HepG2 (cell line): Measurements from ENCODE around the gene TRPC1. TPM values are rescaled to one million over a fixed set of nuclear protein-coding genes. Genes with fewer than 3 reads are reported as not detected.

ENCODE experiments used
- ATAC-seq: fragments of 200-7000 bp; cut with Tn5 transposase; 3 replicates; pipeline ENCODE4 v1.9.1; 2020; ENCODE audit warnings: mild to moderate bottlenecking, moderate library complexity
- BruUV-seq: library from RNA; stranded (reverse); fragments of 400-500 nt; replicated peaks from 2 replicates; lab custom pipeline; 2021; lab: Mats Ljungman, UMichigan
- CTCF ChIA-PET: fragments of 300-600 bp; formaldehyde crosslinking; extraction: SDS; loops from one replicate; lab custom pipeline; 2021; ENCODE audit warnings: low total read pairs, inconsistent platforms, low intra/inter-chr PET ratio; lab: Yijun Ruan, JAX
- POLR2A ChIA-PET: fragments of 350-600 bp; sonication (Branson Sonifier 250); formaldehyde crosslinking; loops from one replicate; lab custom pipeline; 2020; ENCODE audit warnings: antibody characterized with exemption, inconsistent platforms; lab: Yijun Ruan, JAX
- DNase-seq: peaks from one replicate; pipeline ENCODE4 v3.0.0-alpha.2; 2015; ENCODE audit warnings: low spot score
- FAIRE-seq: peaks from 3 replicates; lab custom pipeline; 2011; peaks lifted over from hg19 to GRCh38; lab: Jason Lieb, UNC
- H2AFZ ChIP-seq: one replicate; pipeline ENCODE4 v1.6.1; 2011; ENCODE audit warnings: low read length, inconsistent platforms
- H3K27ac ChIP-seq: fragments of 300-600 bp; 3 replicates; pipeline ENCODE4 v1.8.0; 2011; ENCODE audit warnings: mixed run types, mild to moderate bottlenecking, mixed read lengths, low read length, inconsistent platforms; ENCODE audit not compliant: insufficient read depth; ENCODE audit errors: extremely low read length
- H3K27me3 ChIP-seq, 2 experiments: fragments of 200-600 bp in 1 of 2; 2 replicates in 1 of 2; 3 replicates in 1 of 2; pipeline versions ENCODE4 v1.6.0 to v1.8.0; 2011; ENCODE audit warnings: low read length in 2 of 2, mild to moderate bottlenecking in 2 of 2, moderate library complexity in 2 of 2, inconsistent platforms in 1 of 2; ENCODE audit not compliant: insufficient read depth in 2 of 2, control insufficient read depth in 1 of 2
- H3K36me3 ChIP-seq, 2 experiments: fragments of 200-600 bp in 1 of 2; replicated peaks in 1 of 2; 2 replicates in 1 of 2; 3 replicates in 1 of 2; pipeline versions ENCODE4 v1.5.1 to v1.8.0; 2011; ENCODE audit warnings: low read length in 2 of 2, inconsistent platforms in 1 of 2; ENCODE audit not compliant: insufficient read depth in 2 of 2, control insufficient read depth in 1 of 2
- H3K4me1 ChIP-seq: 2 replicates; pipeline ENCODE4 v1.5.1; 2012; ENCODE audit warnings: low read length, inconsistent platforms; ENCODE audit not compliant: insufficient read depth
- H3K4me2 ChIP-seq: 2 replicates; pipeline ENCODE4 v1.6.0; 2011; ENCODE audit warnings: low read depth, low read length, inconsistent platforms
- H3K4me3 ChIP-seq, 3 experiments: fragments of 200-600 bp in 1 of 3; sonication (generic), shearing (Covaris generic) in 1 of 3; replicated peaks in 1 of 3; 2 replicates each; pipeline ENCODE4 v1.5.1; 2011 to 2016; ENCODE audit warnings: low read length in 3 of 3, inconsistent platforms in 2 of 3, low read depth in 2 of 3, mild to moderate bottlenecking in 2 of 3, control low read depth in 1 of 3, mixed read lengths in 1 of 3; ENCODE audit not compliant: insufficient read depth in 1 of 3
- H3K79me2 ChIP-seq: one replicate; pipeline ENCODE4 v1.6.1; 2011; ENCODE audit warnings: low read length, inconsistent platforms; ENCODE audit not compliant: insufficient read depth
- H3K9ac ChIP-seq: 2 replicates; pipeline ENCODE4 v1.6.0; 2011; ENCODE audit warnings: mild to moderate bottlenecking, low read depth, low read length, inconsistent platforms; ENCODE audit not compliant: insufficient read depth
- H3K9me3 ChIP-seq: 2 replicates; pipeline ENCODE4 v1.5.1; 2012; ENCODE audit warnings: mild to moderate bottlenecking, low read length
- H4K20me1 ChIP-seq: 2 replicates; pipeline ENCODE4 v1.6.0; 2011; ENCODE audit warnings: inconsistent platforms, mild to moderate bottlenecking, low read length, moderate library complexity; ENCODE audit not compliant: insufficient read depth
- CEBPB ChIP-seq: IDR thresholded peaks from 2 replicates; pipeline ENCODE4 v1.6.1; 2011; ENCODE audit warnings: low read depth, low read length, improper control_type of control experiment, borderline replicate concordance
- HNRNPK ChIP-seq: fragments of 200-400 bp; formaldehyde crosslinking; IDR thresholded peaks from 2 replicates; pipeline ENCODE4 v1.6.1; 2018; ENCODE audit warnings: low read length, low read depth, moderate library complexity, mild to moderate bottlenecking; ENCODE audit not compliant: poor library complexity, severe bottlenecking
- HOXA3 ChIP-seq: sonication (generic); formaldehyde crosslinking; IDR thresholded peaks from 2 replicates; pipeline ENCODE4 v1.5.0; 2020; ENCODE audit warnings: missing genetic modification reagents
- JUN ChIP-seq: sonication (generic); formaldehyde crosslinking; IDR thresholded peaks from 2 replicates; pipeline ENCODE4 v1.4.0; 2020; ENCODE audit warnings: mild to moderate bottlenecking, missing genetic modification reagents
- KLF15 ChIP-seq: sonication (generic); formaldehyde crosslinking; IDR thresholded peaks from 2 replicates; pipeline ENCODE4 v1.8.1; 2023; ENCODE audit warnings: borderline replicate concordance, mild to moderate bottlenecking, inconsistent platforms, missing genetic modification reagents, mixed read lengths
- KMT2B ChIP-seq: IDR thresholded peaks from 2 replicates; pipeline ENCODE4 v1.6.1; 2016; ENCODE audit warnings: missing genetic modification reagents, missing compliant biosample characterization
- RFX1 ChIP-seq: fragments of 450-650 bp; IDR thresholded peaks from 2 replicates; pipeline ENCODE4 v1.6.1; 2017
- RFX3 ChIP-seq: IDR thresholded peaks from 2 replicates; pipeline ENCODE4 v1.6.1; 2016; ENCODE audit warnings: missing biosample characterization, missing genetic modification reagents
- SMYD3 ChIP-seq: sonication (generic); formaldehyde crosslinking; IDR thresholded peaks from 2 replicates; pipeline ENCODE4 v1.8.1; 2023; ENCODE audit warnings: mild to moderate bottlenecking, missing genetic modification reagents
- SRY ChIP-seq: sonication (generic); formaldehyde crosslinking; IDR thresholded peaks from 2 replicates; pipeline ENCODE4 v1.8.0; 2022; ENCODE audit warnings: mild to moderate bottlenecking, missing genetic modification reagents
- ZNF629 ChIP-seq: sonication (generic); formaldehyde crosslinking; conservative IDR thresholded peaks from 2 replicates; pipeline ENCODE4 v1.5.0; 2020; ENCODE audit warnings: missing genetic modification reagents
- WGBS: methylation state at CpG from one replicate; pipeline ENCODE4 v1.1.6; 2017; ENCODE audit warnings: low lambda C conversion rate; 5-methylcytosine and 5-hydroxymethylcytosine counted together
- in situ Hi-C: cut with HindIII; loops from 2 replicates; pipeline ENCODE4 v1.10.0; 2017; ENCODE audit warnings: low pct_unique_long_range_greater_than_20kb; ENCODE audit not compliant: extremely low pct_ligation_motif_present
- intact Hi-C: fragments of 100-400 bp; cut with micrococcal nuclease; formaldehyde crosslinking; loops from one replicate; pipeline ENCODE4 v1.10.0; 2022; ENCODE audit not compliant: unreplicated experiment
- polyA plus RNA-seq, 8 experiments: library from polyadenylated mRNA; depleted of rRNA in 3 of 8; stranded (reverse) in 7 of 8; unstranded in 1 of 8; fragments of >200 nt; fragmentation: Illumina TruSeq in 4 of 8; extraction: Trizol in 4 of 8; gene quantifications; 2 replicates each; pipeline versions ENCODE4 v1.2.1 to v1.2.3, GENCODE V29; 2011 to 2016; ENCODE audit warnings: low read depth in 4 of 8, missing spikeins in 1 of 8, mixed read lengths in 1 of 8; ENCODE audit not compliant: insufficient read depth in 1 of 8
- total RNA-seq, 5 experiments: library from RNA; depleted of rRNA; stranded (reverse); fragments of >200 nt; fragmentation: Illumina TruSeq; extraction: Trizol; gene quantifications; 2 replicates each; pipeline ENCODE4 v1.2.3, GENCODE V29; 2016; ENCODE audit warnings: low read depth in 1 of 5
- TF ChIP-seq, protein P1 (sequence below): sonication (generic); formaldehyde crosslinking; IDR thresholded peaks from 2 replicates; pipeline ENCODE4 v1.9.0; 2021; ENCODE audit warnings: missing genetic modification reagents, mild to moderate bottlenecking, borderline replicate concordance
- TF ChIP-seq, protein P2 (sequence below): sonication (generic); formaldehyde crosslinking; IDR thresholded peaks from 2 replicates; pipeline ENCODE4 v1.4.0; 2020; ENCODE audit warnings: mild to moderate bottlenecking, low read depth, missing genetic modification reagents
- TF ChIP-seq, protein P3 (sequence below): sonication (generic); formaldehyde crosslinking; IDR thresholded peaks from 2 replicates; pipeline ENCODE4 v1.4.0; 2020; ENCODE audit warnings: missing genetic modification reagents, mild to moderate bottlenecking, borderline replicate concordance

TRPC1 gene
- total and polyA plus RNA-seq, 2 of the 13 experiments (the other 11 are each of a cell fraction or from before 2014, with no cell fraction given) = 10.8 to 13.1 TPM

DNA sequence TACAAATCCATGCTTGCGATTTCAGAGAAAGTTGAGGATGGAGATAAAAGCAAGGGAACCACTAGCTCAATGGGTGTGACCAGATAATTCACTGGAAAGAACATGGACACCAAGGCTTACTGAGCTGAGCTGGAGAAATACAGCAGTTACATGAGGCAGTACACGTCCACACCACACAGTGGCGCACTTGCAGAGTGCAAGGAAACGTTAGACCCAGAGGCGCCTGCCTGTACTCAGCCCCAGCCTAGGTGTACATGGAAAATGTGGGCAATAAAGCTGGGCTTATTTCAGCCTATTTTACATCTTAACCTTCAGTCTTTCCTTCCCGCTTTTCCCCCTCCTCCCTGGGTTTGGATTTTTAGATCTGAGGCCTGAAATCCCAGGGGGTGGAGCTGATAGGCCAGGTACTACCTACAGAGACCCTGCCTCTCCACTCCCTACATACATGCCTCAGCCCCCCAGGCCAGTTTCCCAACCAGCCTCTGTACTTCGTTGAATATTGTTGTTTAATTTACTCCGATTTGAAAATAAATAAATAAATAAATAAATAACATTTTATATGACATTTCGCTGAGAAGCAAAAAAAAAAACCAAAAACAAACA, 105.0 kb downstream of the TRPC1 start (continued):
- no peak for TF ChIP-seq ZNF629 (CRISPR knock-in tag)
- no peak for TF ChIP-seq KLF15 (CRISPR knock-in tag)
- TF ChIP-seq, protein P1, sequence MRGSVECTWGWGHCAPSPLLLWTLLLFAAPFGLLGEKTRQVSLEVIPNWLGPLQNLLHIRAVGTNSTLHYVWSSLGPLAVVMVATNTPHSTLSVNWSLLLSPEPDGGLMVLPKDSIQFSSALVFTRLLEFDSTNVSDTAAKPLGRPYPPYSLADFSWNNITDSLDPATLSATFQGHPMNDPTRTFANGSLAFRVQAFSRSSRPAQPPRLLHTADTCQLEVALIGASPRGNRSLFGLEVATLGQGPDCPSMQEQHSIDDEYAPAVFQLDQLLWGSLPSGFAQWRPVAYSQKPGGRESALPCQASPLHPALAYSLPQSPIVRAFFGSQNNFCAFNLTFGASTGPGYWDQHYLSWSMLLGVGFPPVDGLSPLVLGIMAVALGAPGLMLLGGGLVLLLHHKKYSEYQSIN (CRISPR knock-in tag) = no peak
- no peak for TF ChIP-seq RFX3 (CRISPR knock-in tag)
- TF ChIP-seq HOXA3 (CRISPR knock-in tag) = peak; percentile 40; the same call in 1 of the 2 replicates
- TF ChIP-seq JUN (CRISPR knock-in tag) = 0 out of 2 replicates have a peak, but pooled peaks have one; percentile 22
- TF ChIP-seq, protein P2, sequence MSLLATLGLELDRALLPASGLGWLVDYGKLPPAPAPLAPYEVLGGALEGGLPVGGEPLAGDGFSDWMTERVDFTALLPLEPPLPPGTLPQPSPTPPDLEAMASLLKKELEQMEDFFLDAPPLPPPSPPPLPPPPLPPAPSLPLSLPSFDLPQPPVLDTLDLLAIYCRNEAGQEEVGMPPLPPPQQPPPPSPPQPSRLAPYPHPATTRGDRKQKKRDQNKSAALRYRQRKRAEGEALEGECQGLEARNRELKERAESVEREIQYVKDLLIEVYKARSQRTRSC = no peak
- TF ChIP-seq, all 625 proteins: peak for 68

DNA sequence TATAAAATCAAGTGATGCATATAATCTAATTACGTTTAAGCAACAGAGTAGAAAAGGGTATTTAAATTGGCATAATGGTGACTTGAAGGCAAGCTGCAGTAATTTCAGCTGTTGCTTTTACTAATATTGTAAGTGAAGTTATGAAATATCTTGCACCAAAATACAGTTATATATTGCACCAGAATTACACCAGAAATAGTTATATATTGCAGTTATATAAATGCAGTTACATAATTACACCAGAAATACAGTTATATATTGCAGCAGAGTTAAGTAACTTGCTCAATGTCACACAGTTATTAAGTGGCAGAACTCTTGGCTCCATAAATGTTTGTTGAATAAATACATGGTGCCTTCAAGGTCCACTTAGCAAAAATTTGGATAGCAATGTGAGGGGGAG, 113.7 kb downstream of the TRPC1 start:
- Histone ChIP-seq H3K9me3 (no peaks in the 10 kb centered on the region), H3K36me3 (no peaks in the 10 kb centered on the region), H3K27ac (no peak overlapping the region), H2AFZ (no peak overlapping the region), H3K79me2 (no peaks in the 10 kb centered on the region), H3K4me1 (no peaks in the 10 kb centered on the region), H3K4me2 (no peak overlapping the region), H3K27me3 (no peaks in the 10 kb centered on the region)
- 31% methylated on average over 1 of the region's 1 CpG for WGBS
- ChIA-PET CTCF (no interaction called here), POLR2A (no interaction called here)
- intact Hi-C loops = no loop called here
- no peak for ATAC-seq
- no peak for FAIRE-seq
- DNase-seq = no peak
- TF ChIP-seq SMYD3 = no peak
- no peak for TF ChIP-seq HNRNPK
- no peak for TF ChIP-seq RFX1
- TF ChIP-seq KMT2B (CRISPR knock-in tag) = no peak
- no peak for TF ChIP-seq CEBPB
- TF ChIP-seq SRY (CRISPR knock-in tag) = no peak
- TF ChIP-seq, protein P3, sequence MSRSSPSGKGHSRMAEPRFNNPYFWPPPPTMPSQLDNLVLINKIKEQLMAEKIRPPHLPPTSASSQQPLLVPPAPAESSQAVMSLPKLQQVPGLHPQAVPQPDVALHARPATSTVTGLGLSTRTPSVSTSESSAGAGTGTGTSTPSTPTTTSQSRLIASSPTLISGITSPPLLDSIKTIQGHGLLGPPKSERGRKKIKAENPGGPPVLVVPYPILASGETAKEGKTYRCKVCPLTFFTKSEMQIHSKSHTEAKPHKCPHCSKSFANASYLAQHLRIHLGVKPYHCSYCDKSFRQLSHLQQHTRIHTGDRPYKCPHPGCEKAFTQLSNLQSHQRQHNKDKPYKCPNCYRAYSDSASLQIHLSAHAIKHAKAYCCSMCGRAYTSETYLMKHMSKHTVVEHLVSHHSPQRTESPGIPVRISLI = no peak
- TF ChIP-seq, all 625 proteins: peak for 0
- H3K9ac ChIP-seq = no peak overlapping the region
- H3K4me3 ChIP-seq = no peak overlapping the region
- BruUV-seq = no TSS peak
- no peaks in the 10 kb centered on the region for H4K20me1 ChIP-seq
- in situ Hi-C loops = no loop called here
